Smooth muscle cell (in vitro differentiated cells): ENCODE results near the gene AIF1L. TPM values are rescaled to one million over a fixed set of nuclear protein-coding genes. Genes with fewer than 3 reads are reported as not detected.
"Not testable (repeated sequence)": the region's sequence is repeated elsewhere in the genome, so short reads cannot be mapped to it uniquely, and the experiment has no call there.

ENCODE experiments used
- DNase-seq: peaks from one replicate; lab custom pipeline; 2025; ENCODE audit not compliant: unreplicated experiment; lab: John Stamatoyannopoulos, UW
- H2AFZ ChIP-seq: fragments of 200-600 bp; sonication (generic); 2 replicates; pipeline ENCODE4 v1.6.0; 2016; ENCODE audit warnings: antibody characterized with exemption, low read depth, mild to moderate bottlenecking
- H3F3A ChIP-seq: fragments of 200-600 bp; sonication (generic); 2 replicates; pipeline ENCODE4 v1.6.0; 2017; ENCODE audit warnings: antibody characterized with exemption, low read depth
- H3K27ac ChIP-seq: fragments of 200-600 bp; sonication (generic); 2 replicates; pipeline ENCODE4 v1.5.1; 2016; ENCODE audit warnings: low read depth, mild to moderate bottlenecking
- H3K27me3 ChIP-seq: fragments of 200-600 bp; sonication (generic); 2 replicates; pipeline ENCODE4 v1.6.1; 2016; ENCODE audit warnings: low read depth, mild to moderate bottlenecking
- H3K36me3 ChIP-seq: fragments of 200-600 bp; sonication (generic); 2 replicates; pipeline ENCODE4 v1.5.1; 2016; ENCODE audit warnings: low read depth
- H3K4me1 ChIP-seq: fragments of 200-600 bp; sonication (generic); 2 replicates; pipeline ENCODE4 v1.5.1; 2016; ENCODE audit warnings: low read depth
- H3K4me2 ChIP-seq: fragments of 200-600 bp; sonication (generic); 2 replicates; pipeline ENCODE4 v1.6.0; 2016; ENCODE audit warnings: mild to moderate bottlenecking
- H3K4me3 ChIP-seq: fragments of 200-600 bp; sonication (generic); 2 replicates; pipeline ENCODE4 v1.5.1; 2016; ENCODE audit warnings: mild to moderate bottlenecking
- H3K79me2 ChIP-seq: fragments of 200-600 bp; sonication (generic); 2 replicates; pipeline ENCODE4 v1.6.0; 2016; ENCODE audit warnings: low read depth, mild to moderate bottlenecking
- H3K9ac ChIP-seq: fragments of 200-600 bp; sonication (generic); 2 replicates; pipeline ENCODE4 v1.6.0; 2016; ENCODE audit warnings: low read depth
- H3K9me3 ChIP-seq: fragments of 200-600 bp; sonication (generic); replicated peaks from 2 replicates; pipeline ENCODE4 v1.5.1; 2016; ENCODE audit warnings: low read depth
- H4K20me1 ChIP-seq: fragments of 200-600 bp; sonication (generic); 2 replicates; pipeline ENCODE4 v1.6.0; 2016; ENCODE audit warnings: low read depth
- WGBS: methylation state at CpG from one replicate; pipeline ENCODE4 v1.1.7; 2016; ENCODE audit warnings: low lambda C conversion rate; 5-methylcytosine and 5-hydroxymethylcytosine counted together
- polyA plus RNA-seq: library from polyadenylated mRNA; unstranded; fragments of >200 nt; fragmentation: Nextera tagmentation; extraction: Ambion mirVana; gene quantifications from 2 replicates; pipeline ENCODE4 v1.2.1, GENCODE V29; 2016
- total RNA-seq: library from RNA; depleted of rRNA; stranded (reverse); fragments of >200 nt; gene quantifications from 2 replicates; pipeline ENCODE4 v1.2.3, GENCODE V29; 2014
- TF ChIP-seq, protein P1 (sequence below): fragments of 200-600 bp; sonication (generic); IDR thresholded peaks from 2 replicates; pipeline ENCODE4 v1.5.1; 2017; ENCODE audit warnings: borderline replicate concordance, mild to moderate bottlenecking, antibody characterized with exemption; ENCODE audit not compliant: insufficient read depth, poor library complexity, severe bottlenecking

Gene AIF1L
- total and polyA plus RNA-seq, 2 experiments from 2014 or later, result 1.6 to 3.1 TPM

DNA sequence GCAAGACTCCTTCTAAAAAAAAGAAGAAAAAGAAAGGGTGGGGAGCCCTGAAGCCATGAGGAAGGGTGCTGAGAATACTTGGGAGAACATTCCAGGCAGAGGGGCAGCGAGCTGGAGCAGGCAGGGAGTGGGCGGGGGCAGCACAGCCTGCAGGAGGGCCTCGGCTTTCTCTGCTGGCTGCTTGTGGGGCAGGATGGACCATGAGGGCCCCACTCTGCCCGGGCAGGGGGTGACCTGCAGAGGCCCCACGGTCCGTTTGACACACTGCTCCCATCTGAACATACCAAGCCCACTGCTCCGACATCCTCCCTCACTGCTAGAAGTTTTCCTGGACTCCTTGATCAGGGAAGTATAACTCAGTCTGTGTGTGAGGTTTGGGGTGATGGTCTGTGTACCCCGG, 17.3 kb downstream of the AIF1L start:
- DNase-seq, result no peak
- TF ChIP-seq, protein P1, sequence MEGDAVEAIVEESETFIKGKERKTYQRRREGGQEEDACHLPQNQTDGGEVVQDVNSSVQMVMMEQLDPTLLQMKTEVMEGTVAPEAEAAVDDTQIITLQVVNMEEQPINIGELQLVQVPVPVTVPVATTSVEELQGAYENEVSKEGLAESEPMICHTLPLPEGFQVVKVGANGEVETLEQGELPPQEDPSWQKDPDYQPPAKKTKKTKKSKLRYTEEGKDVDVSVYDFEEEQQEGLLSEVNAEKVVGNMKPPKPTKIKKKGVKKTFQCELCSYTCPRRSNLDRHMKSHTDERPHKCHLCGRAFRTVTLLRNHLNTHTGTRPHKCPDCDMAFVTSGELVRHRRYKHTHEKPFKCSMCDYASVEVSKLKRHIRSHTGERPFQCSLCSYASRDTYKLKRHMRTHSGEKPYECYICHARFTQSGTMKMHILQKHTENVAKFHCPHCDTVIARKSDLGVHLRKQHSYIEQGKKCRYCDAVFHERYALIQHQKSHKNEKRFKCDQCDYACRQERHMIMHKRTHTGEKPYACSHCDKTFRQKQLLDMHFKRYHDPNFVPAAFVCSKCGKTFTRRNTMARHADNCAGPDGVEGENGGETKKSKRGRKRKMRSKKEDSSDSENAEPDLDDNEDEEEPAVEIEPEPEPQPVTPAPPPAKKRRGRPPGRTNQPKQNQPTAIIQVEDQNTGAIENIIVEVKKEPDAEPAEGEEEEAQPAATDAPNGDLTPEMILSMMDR, result no peak

DNA sequence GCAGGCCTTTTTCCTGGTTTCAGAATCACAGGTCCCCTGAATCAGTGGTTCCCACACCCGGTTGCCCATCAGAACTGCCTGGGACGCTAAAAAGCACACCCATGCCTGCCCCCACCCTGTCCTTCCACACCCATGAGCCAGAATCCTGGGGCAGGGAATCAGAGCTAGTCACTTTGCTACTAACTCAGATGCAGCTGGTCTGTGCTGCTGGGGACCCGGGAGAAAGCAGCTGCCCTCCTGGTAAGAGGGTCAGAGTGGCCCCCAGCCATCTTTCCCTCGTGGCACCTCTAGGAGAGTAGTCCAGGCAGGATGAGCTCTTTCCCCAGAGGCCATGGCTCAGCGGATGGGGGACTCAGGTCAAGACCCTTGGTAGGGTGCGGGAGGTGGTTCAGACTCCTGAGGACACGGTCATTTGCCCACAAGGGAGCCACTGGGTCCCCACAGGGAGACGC, 17.8 kb downstream of the AIF1L start:
- Histone ChIP-seq H3K4me1 (peaks cover 7% of the 10 kb centered on the region), H3K79me2 (no peaks in the 10 kb centered on the region), H3K4me2 (no peak overlapping the region), H3K27ac (no peak overlapping the region), H3K9ac (no peak overlapping the region), H3K27me3 (no peaks in the 10 kb centered on the region), H3K9me3 (no peaks in the 10 kb centered on the region), H3K4me3 (no peak overlapping the region), H4K20me1 (no peaks in the 10 kb centered on the region), H3K36me3 (no peaks in the 10 kb centered on the region), H2AFZ (no peak overlapping the region), H3F3A (no peaks in the 10 kb centered on the region)
- whole genome bisulfite sequencing, result 93% methylated on average over 8 of the region's 8 CpGs
- DNase-seq, result no peak
- TF ChIP-seq, protein P1, result no peak

More for the DNA sequence above, 17.3 kb downstream of the AIF1L start:
- Histone ChIP-seq H3K27ac (no peak overlapping the region), H3K4me2 (no peak overlapping the region), H3K4me1 (peaks cover 7% of the 10 kb centered on the region), H3K27me3 (no peaks in the 10 kb centered on the region), H3K9me3 (no peaks in the 10 kb centered on the region), H2AFZ (no peak overlapping the region), H3F3A (no peaks in the 10 kb centered on the region), H3K4me3 (no peak overlapping the region), H4K20me1 (no peaks in the 10 kb centered on the region), H3K36me3 (no peaks in the 10 kb centered on the region), H3K79me2 (no peaks in the 10 kb centered on the region), H3K9ac (no peak overlapping the region)
- 92% methylated on average over 8 of the region's 8 CpGs for WGBS

DNA sequence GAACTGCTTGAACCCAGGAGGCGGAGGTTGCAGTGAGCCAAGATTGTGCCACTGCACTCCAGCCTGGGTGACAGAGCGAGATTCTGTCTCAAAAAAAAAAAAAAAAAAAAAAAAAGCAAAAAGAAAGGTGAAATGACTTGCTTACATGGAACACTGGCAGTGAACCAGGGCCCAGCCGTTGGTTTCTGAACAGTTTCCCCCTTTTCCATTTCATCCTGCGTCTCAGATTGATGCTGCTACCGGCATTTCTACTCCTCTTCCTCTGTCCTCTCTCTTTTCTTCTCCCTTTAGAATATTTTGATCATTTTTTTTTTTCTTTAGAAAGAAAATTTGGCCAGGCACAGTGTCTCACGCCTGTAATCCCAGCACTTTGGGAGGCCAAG, 19.0 kb downstream of the AIF1L start:
- H3F3A ChIP-seq, H3K9ac ChIP-seq, H3K4me2 ChIP-seq, H3K36me3 ChIP-seq, H3K27ac ChIP-seq, H3K27me3 ChIP-seq, H3K4me3 ChIP-seq, H3K9me3 ChIP-seq, H2AFZ ChIP-seq, DNase-seq, H4K20me1 ChIP-seq, H3K4me1 ChIP-seq, H3K79me2 ChIP-seq: not testable (repeated sequence)
- 92% methylated on average over 6 of the region's 6 CpGs for WGBS

DNA sequence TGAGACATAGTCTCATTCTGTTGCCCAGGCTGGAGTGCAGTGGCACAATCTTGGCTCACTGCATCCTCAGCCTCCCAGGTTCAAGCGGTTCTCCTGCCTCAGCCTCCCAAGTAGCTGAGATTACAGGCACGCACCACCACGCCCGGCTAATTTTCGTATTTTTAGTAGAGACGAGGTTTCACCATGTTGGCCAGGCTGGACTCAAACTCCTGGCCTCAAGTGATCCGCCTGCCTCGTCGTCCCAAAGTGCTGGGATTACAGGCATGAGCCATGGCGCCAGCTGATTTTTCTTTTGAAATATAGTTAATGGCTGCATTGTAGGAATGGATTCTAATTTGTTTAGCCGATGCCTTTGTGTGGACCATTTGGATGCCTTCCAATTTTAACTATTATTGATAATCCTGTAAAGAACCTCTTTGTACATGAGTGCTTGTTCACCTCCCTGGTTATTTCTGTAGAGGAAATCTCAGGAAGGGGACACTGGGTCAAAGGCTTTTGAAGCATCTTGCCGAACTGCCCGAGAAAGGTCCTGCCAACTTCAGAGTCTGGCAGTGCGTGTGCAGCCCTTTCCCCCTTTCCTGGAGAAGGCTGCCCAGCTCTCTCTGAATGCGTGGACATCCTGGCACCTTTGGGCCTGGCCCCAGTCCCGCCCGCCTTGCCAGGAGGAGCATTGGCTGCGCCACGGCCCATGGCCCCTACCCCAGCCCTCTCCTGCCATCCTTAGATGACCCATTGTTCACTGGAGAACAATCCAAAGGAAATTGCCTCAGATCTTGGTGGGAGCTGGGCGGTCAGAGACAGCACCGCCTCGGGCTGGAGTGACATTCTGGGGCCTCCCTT, 20.2 kb downstream of the AIF1L start:
- no peaks in the 10 kb centered on the region for H3F3A ChIP-seq
- no peaks in the 10 kb centered on the region for H4K20me1 ChIP-seq
- peaks cover 2% of the 10 kb centered on the region for H3K4me1 ChIP-seq
- no peak overlapping the region for H3K27ac ChIP-seq
- no peak for DNase-seq
- no peaks in the 10 kb centered on the region for H3K79me2 ChIP-seq
- H3K4me2 ChIP-seq, result no peak overlapping the region
- WGBS, result 96% methylated on average over 22 of the region's 22 CpGs
- no peak overlapping the region for H3K9ac ChIP-seq
- H3K9me3 ChIP-seq, result no peaks in the 10 kb centered on the region
- no peaks in the 10 kb centered on the region for H3K36me3 ChIP-seq
- TF ChIP-seq, protein P1, result no peak
- H3K27me3 ChIP-seq, result no peaks in the 10 kb centered on the region
- H3K4me3 ChIP-seq, result no peak overlapping the region
- H2AFZ ChIP-seq, result no peak overlapping the region
